DMS153 treated with DMSO at 0.1 percent for 48 hours (cell line): Measurements from ENCODE around the gene PLK1.
"Not testable (repeated sequence)": the region's sequence is repeated elsewhere in the genome, so short reads cannot be mapped to it uniquely, and the experiment has no call there.

ENCODE experiments used
- DNase-seq: peaks from one replicate; lab custom pipeline; 2025; ENCODE audit not compliant: unreplicated experiment; lab: John Stamatoyannopoulos, UW

PLK1 gene

GRCh38 chr16:23678430-23679273, at the start of gene PLK1:
Gene PLK1 (plus strand): TSS chr16:23678889. CDS start chr16:23678933, 44 bp downstream.
- DNase-seq = peak; percentile 53

GRCh38 chr16:23629516-23629915, 49.2 kb upstream of the PLK1 start:
- no peak for DNase-seq

GRCh38 chr16:23631874-23632273, 46.8 kb upstream of the PLK1 start:
- not testable (repeated sequence) for DNase-seq

GRCh38 chr16:23634461-23635036, 44.1 kb upstream of the PLK1 start:
- DNase-seq = no peak

- DNase-seq = no peak
Measured at GRCh38 chr16:23635958-23636357, 42.7 kb upstream of the PLK1 start.

- no peak for DNase-seq
Measured at GRCh38 chr16:23640615-23640930, 38.1 kb upstream of the PLK1 start.

GRCh38 chr16:23640931-23641765, 37.5 kb upstream of the PLK1 start, which contains the start of the genes DCTN5 and PALB2:
Gene DCTN5 (plus strand): TSS chr16:23641466. CDS start chr16:23641543, 77 bp downstream.
Gene PALB2 (minus strand): TSS chr16:23641310. CDS start chr16:23641157, 153 bp downstream.
- peak; percentile 89 for DNase-seq

GRCh38 chr16:23642246-23642774, 36.4 kb upstream of the PLK1 start:
- DNase-seq = no peak

- no peak for DNase-seq
Measured at GRCh38 chr16:23650674-23651416, 27.8 kb upstream of the PLK1 start.

GRCh38 chr16:23651943-23652468, 26.7 kb upstream of the PLK1 start:
- no peak for DNase-seq

GRCh38 chr16:23663918-23664317, 14.8 kb upstream of the PLK1 start:
- DNase-seq = no peak

GRCh38 chr16:23666571-23667354, 11.9 kb upstream of the PLK1 start:
- no peak for DNase-seq

- DNase-seq = no peak
Measured at GRCh38 chr16:23667355-23667659, 11.4 kb upstream of the PLK1 start.

GRCh38 chr16:23668225-23668624, 10.5 kb upstream of the PLK1 start:
- no peak for DNase-seq

- DNase-seq = no peak
Measured at GRCh38 chr16:23668873-23669272, 9.8 kb upstream of the PLK1 start.

- DNase-seq = no peak
Measured at GRCh38 chr16:23670137-23670776, 8.4 kb upstream of the PLK1 start.

GRCh38 chr16:23673971-23674614, 4.6 kb upstream of the PLK1 start:
- no peak for DNase-seq

- DNase-seq = no peak
Measured at GRCh38 chr16:23676924-23677480, 1.7 kb upstream of the PLK1 start.
